Measurements from ENCODE around the gene MINDY2.

MINDY2 gene

GRCh38 chr15:58889363-58889762, 118.3 kb downstream of the MINDY2 start:
- no peak for DNase-seq

- DNase-seq = no peak
These were observed 127.1 kb downstream of the MINDY2 start for GRCh38 chr15:58898150-58898680.

- DNase-seq = no peak
These were observed 129.5 kb downstream of the MINDY2 start for GRCh38 chr15:58900631-58901030.

DNA sequence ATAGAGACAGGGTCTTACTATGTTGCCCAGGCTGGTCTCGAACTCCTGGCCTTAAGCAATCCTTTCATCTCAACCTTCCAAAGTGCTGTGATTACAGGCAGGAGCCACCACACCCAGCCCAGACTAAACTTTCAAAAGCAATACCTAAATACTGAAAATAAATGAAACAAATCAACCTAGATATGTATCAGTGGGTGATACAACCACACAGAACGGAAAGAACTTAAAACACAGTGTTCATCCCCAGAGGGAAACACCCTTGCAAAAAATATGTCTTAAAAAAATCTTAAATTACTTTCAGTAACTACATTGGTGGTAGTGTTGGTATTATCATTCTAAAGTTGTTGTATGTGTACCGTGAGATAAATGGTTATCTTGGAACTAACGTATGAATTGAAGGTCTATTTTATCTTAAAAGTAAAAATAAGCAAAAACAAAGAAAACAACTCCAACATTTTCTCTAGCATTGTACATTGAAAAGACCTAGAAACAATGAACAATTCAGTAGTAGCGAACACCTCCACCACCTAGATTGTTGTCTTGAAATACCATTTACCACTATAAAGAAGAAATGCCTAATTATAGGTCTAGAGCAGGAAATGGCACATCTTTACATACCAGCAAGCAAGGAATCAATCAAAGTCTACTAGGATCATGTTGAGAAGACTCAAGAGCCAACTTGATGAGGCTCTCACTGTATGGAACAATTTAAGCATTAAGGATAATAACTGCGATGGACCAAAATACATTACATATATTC, 137.6 kb downstream of the MINDY2 start:
- no peak for DNase-seq

GRCh38 chr15:58909616-58910015, 138.5 kb downstream of the MINDY2 start:
- no peak for DNase-seq

DNA sequence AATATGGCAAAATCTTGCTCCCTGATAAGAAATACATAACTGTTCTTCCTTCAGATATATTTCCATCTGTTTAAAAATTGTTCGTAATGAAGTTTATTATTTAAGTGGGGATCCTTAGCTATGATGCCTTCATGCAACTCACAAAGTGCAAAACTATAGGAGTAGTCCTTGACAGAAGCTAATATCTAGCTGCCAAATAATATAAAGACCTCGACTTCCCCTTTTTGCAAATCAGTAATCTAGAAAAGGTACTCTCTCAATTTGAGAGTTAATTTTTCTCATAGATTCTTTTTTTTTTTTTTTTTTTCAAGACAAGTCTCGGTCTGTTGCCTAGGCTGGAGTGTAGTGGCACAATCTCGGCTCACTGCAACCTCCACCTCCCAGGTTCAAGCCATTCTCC, 139.4 kb downstream of the MINDY2 start:
- no peak for DNase-seq

All from CD4-positive, alpha-beta T cell treated with Interleukin-17A for 4 hours (primary cell).